Measurements from ENCODE around the gene PTPRCAP. TPM values are rescaled to one million over a fixed set of nuclear protein-coding genes. Genes with fewer than 3 reads are reported as not detected.
A peak's percentile ranks its signal among the peaks of the same experiment; 100 is the strongest.

The PTPRCAP gene
- total and polyA plus RNA-seq, 9 of the 15 experiments (the other 6 are each of a cell fraction or from before 2014, with no cell fraction given): 0.22 to 2.0 (median 1.1) TPM; not detected in 4

- 0 out of 2 replicates have a peak, but pooled peaks have one; percentile 9 for TF ChIP-seq REST (IDR thresholded peaks at IDR 0.05; ENCODE audit: borderline replicate concordance)
- no peak for TF ChIP-seq REST (CRISPR knock-in tag; IDR thresholded peaks at IDR 0.05; ENCODE audit: low read depth)
- no peak for TF ChIP-seq HINFP (tag; conservative IDR thresholded peaks at IDR 0.05; ENCODE audit: low read depth)
- TF ChIP-seq MIER1 (IDR thresholded peaks at IDR 0.05; ENCODE audit: low read depth): 0 out of 2 replicates have a peak, but pooled peaks have one; percentile 51
- TF ChIP-seq RB1 (IDR thresholded peaks at IDR 0.05; ENCODE audit: low read depth): no peak
- TF ChIP-seq, protein P1, sequence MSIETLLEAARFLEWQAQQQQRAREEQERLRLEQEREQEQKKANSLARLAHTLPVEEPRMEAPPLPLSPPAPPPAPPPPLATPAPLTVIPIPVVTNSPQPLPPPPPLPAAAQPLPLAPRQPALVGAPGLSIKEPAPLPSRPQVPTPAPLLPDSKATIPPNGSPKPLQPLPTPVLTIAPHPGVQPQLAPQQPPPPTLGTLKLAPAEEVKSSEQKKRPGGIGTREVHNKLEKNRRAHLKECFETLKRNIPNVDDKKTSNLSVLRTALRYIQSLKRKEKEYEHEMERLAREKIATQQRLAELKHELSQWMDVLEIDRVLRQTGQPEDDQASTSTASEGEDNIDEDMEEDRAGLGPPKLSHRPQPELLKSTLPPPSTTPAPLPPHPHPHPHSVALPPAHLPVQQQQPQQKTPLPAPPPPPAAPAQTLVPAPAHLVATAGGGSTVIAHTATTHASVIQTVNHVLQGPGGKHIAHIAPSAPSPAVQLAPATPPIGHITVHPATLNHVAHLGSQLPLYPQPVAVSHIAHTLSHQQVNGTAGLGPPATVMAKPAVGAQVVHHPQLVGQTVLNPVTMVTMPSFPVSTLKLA (conservative IDR thresholded peaks at IDR 0.05): peak in 1 of 2 experiments; percentile 62; a peak in 2 of 4 replicates
- TF ChIP-seq, protein P2, sequence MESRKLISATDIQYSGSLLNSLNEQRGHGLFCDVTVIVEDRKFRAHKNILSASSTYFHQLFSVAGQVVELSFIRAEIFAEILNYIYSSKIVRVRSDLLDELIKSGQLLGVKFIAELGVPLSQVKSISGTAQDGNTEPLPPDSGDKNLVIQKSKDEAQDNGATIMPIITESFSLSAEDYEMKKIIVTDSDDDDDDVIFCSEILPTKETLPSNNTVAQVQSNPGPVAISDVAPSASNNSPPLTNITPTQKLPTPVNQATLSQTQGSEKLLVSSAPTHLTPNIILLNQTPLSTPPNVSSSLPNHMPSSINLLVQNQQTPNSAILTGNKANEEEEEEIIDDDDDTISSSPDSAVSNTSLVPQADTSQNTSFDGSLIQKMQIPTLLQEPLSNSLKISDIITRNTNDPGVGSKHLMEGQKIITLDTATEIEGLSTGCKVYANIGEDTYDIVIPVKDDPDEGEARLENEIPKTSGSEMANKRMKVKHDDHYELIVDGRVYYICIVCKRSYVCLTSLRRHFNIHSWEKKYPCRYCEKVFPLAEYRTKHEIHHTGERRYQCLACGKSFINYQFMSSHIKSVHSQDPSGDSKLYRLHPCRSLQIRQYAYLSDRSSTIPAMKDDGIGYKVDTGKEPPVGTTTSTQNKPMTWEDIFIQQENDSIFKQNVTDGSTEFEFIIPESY (CRISPR knock-in tag; IDR thresholded peaks at IDR 0.05): no peak
- peak; percentile 67 for TF ChIP-seq ETS1 (conservative IDR thresholded peaks at IDR 0.05; ENCODE audit: control insufficient read depth, low read depth, low read length)
- no peak for TF ChIP-seq ZKSCAN8 (CRISPR knock-in tag; IDR thresholded peaks at IDR 0.05)
- no peak for TF ChIP-seq NFYB (IDR thresholded peaks at IDR 0.05; ENCODE audit: extremely low read depth, insufficient read length)
- no peak for TF ChIP-seq ZNF77 (CRISPR knock-in tag; IDR thresholded peaks at IDR 0.05)
- no peak for TF ChIP-seq ZBTB17 (CRISPR knock-in tag; IDR thresholded peaks at IDR 0.05)
Observed at GRCh38 chr11:67436459-67437081, 912 bp downstream of the PTPRCAP start (continued).
